CD8-positive, alpha-beta memory T cell (primary cell): Measurements from ENCODE around the gene DYNLRB1. TPM values are rescaled to one million over a fixed set of nuclear protein-coding genes. Genes with fewer than 3 reads are reported as not detected.
A peak's percentile ranks its signal among the peaks of the same experiment; 100 is the strongest.
"Not testable (repeated sequence)": the region's sequence is repeated elsewhere in the genome, so short reads cannot be mapped to it uniquely, and the experiment has no call there.

Experiments
- CTCF ChIA-PET: fragments of 350-600 bp; sonication (Branson Sonifier 250); formaldehyde crosslinking; loops from one replicate; lab custom pipeline; 2021; ENCODE audit warnings: antibody characterized with exemption; lab: Charles Lee
- POLR2A ChIA-PET: fragments of 350-600 bp; sonication (Branson Sonifier 250); formaldehyde crosslinking; loops from one replicate; lab custom pipeline; 2021; ENCODE audit warnings: antibody characterized with exemption; lab: Charles Lee
- DNase-seq, 5 donors: peaks; one replicate each; pipeline versions ENCODE4 v3.0.0 to v3.0.0-alpha.2; 2020 to 2022; ENCODE audit warnings: mixed read lengths in 1 of 5
- H3K27ac ChIP-seq: one replicate; pipeline ENCODE4 v1.7.0; 2013; ENCODE audit warnings: low read depth, mild to moderate bottlenecking, low read length, moderate library complexity
- H3K27me3 ChIP-seq: 2 replicates; pipeline ENCODE4 v1.7.0; 2013; ENCODE audit warnings: low read length, mild to moderate bottlenecking; ENCODE audit not compliant: insufficient read depth, poor library complexity, severe bottlenecking
- H3K36me3 ChIP-seq: 2 replicates; pipeline ENCODE4 v1.7.0; 2013; ENCODE audit warnings: mild to moderate bottlenecking, low read length, moderate library complexity; ENCODE audit not compliant: insufficient read depth
- H3K4me1 ChIP-seq: 2 replicates; pipeline ENCODE4 v1.7.0; 2013; ENCODE audit warnings: mild to moderate bottlenecking, low read length, moderate library complexity; ENCODE audit not compliant: insufficient read depth
- H3K4me3 ChIP-seq: 2 replicates; pipeline ENCODE4 v1.7.0; 2013; ENCODE audit warnings: mild to moderate bottlenecking, low read length
- H3K9me3 ChIP-seq: 2 replicates; pipeline ENCODE4 v1.7.0; 2013; ENCODE audit warnings: mild to moderate bottlenecking, low read length
- H3K27ac Mint-ChIP-seq, 8 donors: one replicate each; pipeline ENCODE4 v1.8.0; 2020 to 2021; ENCODE audit warnings: mixed read lengths in 8 of 8, mild to moderate bottlenecking in 6 of 8, inconsistent platforms in 3 of 8, moderate library complexity in 3 of 8
- H3K27me3 Mint-ChIP-seq, 2 donors: one replicate each; pipeline ENCODE4 v1.8.0; 2020 to 2021; ENCODE audit warnings: mixed read lengths in 2 of 2, mild to moderate bottlenecking in 1 of 2, moderate library complexity in 1 of 2
- H3K36me3 Mint-ChIP-seq, 3 donors: one replicate each; pipeline ENCODE4 v1.8.0; 2020 to 2021; ENCODE audit warnings: mixed read lengths in 3 of 3, inconsistent platforms in 1 of 3, mild to moderate bottlenecking in 1 of 3
- H3K4me1 Mint-ChIP-seq, 3 donors: one replicate each; pipeline ENCODE4 v1.8.0; 2020 to 2021; ENCODE audit warnings: mixed read lengths in 3 of 3, inconsistent platforms in 1 of 3, mild to moderate bottlenecking in 1 of 3
- H3K4me3 Mint-ChIP-seq, 7 donors: one replicate each; pipeline ENCODE4 v1.8.0; 2020 to 2021; ENCODE audit warnings: mixed read lengths in 7 of 7, mild to moderate bottlenecking in 6 of 7, moderate library complexity in 4 of 7, inconsistent platforms in 2 of 7
- H3K9me3 Mint-ChIP-seq, 5 donors: one replicate each; pipeline ENCODE4 v1.8.0; 2020 to 2022; ENCODE audit warnings: mixed read lengths in 5 of 5, mild to moderate bottlenecking in 3 of 5, moderate library complexity in 2 of 5, inconsistent platforms in 1 of 5
- polyA plus RNA-seq: library from polyadenylated mRNA; unstranded; fragments of 300-500 nt; fragmentation: Illumina TruSeq; gene quantifications from one replicate; pipeline ENCODE4 v1.2.3, GENCODE V29; 2021
- total RNA-seq, 2 experiments: library from RNA; stranded (reverse); gene quantifications; one replicate each; pipeline ENCODE4 v1.2.3, GENCODE V29; 2021

DYNLRB1 gene
- total and polyA plus RNA-seq, 3 experiments from 2014 or later = 81.1 to 315 (median 81.2) TPM

DNA sequence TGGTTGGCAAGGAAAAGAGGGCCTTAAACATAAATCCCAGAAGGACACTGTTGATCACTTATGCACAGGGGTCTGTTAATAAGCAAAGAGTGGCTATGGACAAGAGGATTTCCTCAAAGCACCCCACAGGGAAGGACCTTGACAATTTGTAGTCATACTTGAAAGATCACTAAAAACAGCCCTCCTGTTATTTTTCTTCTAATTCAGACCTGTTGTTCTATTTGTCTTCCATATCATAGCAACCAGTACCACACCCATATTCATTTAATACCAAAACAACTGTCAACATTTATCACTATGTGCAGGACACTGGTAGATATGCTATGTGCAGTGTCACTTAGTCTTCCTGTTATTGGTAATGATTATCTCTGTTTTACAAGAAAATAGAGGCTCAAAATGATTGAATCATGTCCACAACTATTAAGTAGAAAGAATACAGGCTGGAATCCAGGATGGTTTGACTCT lies 3.2 kb upstream of the DYNLRB1 start:
- Histone ChIP-seq H3K4me3 (no peak overlapping the region), H3K27me3 (no peaks in the 10 kb centered on the region), H3K4me1 (peaks cover 19% of the 10 kb centered on the region), H3K9me3 (no peaks in the 10 kb centered on the region), H3K27ac (no peak overlapping the region), H3K36me3 (no peaks in the 10 kb centered on the region)
- peak in 1 of 5 donors; percentile 7 for DNase-seq
- Mint-ChIP-seq H3K9me3 (no peaks in the 10 kb centered on the region), H3K36me3 (peaks cover 0 to 39% (median 4%) of the 10 kb centered on the region in 3 donors), H3K4me1 (peaks cover 33 to 51% (median 46%) of the 10 kb centered on the region in 3 donors), H3K27me3 (no peaks in the 10 kb centered on the region), H3K4me3 (peak overlapping the region in 2 of 7 donors; percentile 4 to 84), H3K27ac (peak overlapping the region; percentile 44 to 93 (median 76))
- ChIA-PET POLR2A (no interaction called here), CTCF (no interaction called here)

DNA sequence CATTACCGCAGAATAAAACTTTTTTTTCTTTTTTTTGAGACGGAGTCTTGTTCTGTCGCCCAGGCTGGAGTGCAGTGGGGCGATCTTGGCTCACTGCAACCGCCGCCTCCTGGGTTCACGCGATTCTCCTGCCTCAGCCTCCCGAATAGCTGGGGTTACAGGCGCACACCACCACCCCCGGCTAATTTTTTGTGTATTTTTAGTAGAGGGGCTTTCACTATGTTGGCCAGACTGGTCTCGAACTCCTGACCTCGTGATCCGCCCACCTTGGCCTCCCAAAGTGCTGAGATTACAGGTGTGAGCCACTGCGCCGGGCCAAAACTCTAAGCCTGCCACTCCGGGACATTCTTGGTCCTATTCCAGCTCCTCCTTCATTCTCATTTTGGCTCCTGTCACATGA lies 2.2 kb upstream of the DYNLRB1 start:
- Mint-ChIP-seq H3K4me1 (peaks cover 40 to 61% (median 57%) of the 10 kb centered on the region in 3 donors), H3K36me3 (peaks cover 0 to 31% (median 4%) of the 10 kb centered on the region in 3 donors), H3K27ac (peak overlapping the region in 5 of 8 donors; percentile 68 to 98 (median 87)), H3K4me3 (peak overlapping the region in 3 of 7 donors; percentile 9 to 99 (median 95))
- H3K9me3 Mint-ChIP-seq, POLR2A ChIA-PET, H3K9me3 ChIP-seq, H3K36me3 ChIP-seq, DNase-seq, H3K27ac ChIP-seq, H3K4me3 ChIP-seq, H3K27me3 ChIP-seq, H3K27me3 Mint-ChIP-seq, CTCF ChIA-PET: not testable (repeated sequence)
- peaks cover 24% of the 10 kb centered on the region for H3K4me1 ChIP-seq

DNA sequence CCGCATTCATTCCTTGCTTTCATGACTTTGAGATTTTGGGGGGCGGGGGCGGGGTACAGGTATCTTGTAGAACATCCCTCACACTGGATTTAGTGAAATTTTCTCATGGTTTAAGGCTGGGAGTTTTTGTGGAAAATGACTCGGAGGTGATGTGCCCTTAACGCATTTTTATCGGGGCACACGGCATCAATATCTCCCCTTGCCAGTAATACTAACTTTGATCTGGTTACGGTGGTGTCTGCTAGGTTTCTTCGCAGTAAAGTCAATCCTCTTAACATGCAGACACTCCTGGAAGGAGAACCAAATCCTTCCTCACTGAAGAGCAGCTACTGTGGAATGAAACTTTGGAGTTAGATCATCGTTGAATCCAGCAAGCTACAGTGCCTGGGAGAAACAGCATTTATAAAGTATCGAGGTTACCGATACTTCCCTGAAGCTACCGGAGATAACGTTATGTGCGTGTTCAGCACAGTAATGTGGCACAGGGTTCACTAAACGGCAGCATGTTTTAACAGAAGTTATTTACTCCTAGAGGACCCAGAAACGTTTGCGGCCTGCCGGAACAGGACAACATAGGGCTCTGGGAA lies 1.2 kb upstream of the DYNLRB1 start:
- Mint-ChIP-seq H3K9me3 (no peaks in the 10 kb centered on the region), H3K4me1 (peaks cover 44 to 71% (median 66%) of the 10 kb centered on the region in 3 donors), H3K27ac (peak overlapping the region; percentile 89 to 100 (median 96)), H3K4me3 (peak overlapping the region; percentile 94 to 100 (median 99)), H3K27me3 (no peaks in the 10 kb centered on the region), H3K36me3 (peaks cover 0 to 34% (median 7%) of the 10 kb centered on the region in 3 donors)
- peak overlapping the region; percentile 85 for H3K4me3 ChIP-seq
- DNase-seq = no peak
- CTCF ChIA-PET = interaction anchor here (0.9 to 3.6 kb wide), 6 partner anchors 23 to 203 kb away, joined by 3 to 29 read pairs (median 4); no protein-coding TSS in a partner anchor
- H3K9me3 ChIP-seq = no peaks in the 10 kb centered on the region
- POLR2A ChIA-PET = interaction anchor here (1.1 to 1.9 kb wide), 4 partner anchors 43 to 212 kb away, joined by 3 to 8 read pairs (median 6); partner anchors contain the start of genes AHCY, ITCH and MAP1LC3A
- no peaks in the 10 kb centered on the region for H3K27me3 ChIP-seq
- peak overlapping the region; percentile 73 for H3K27ac ChIP-seq
- H3K36me3 ChIP-seq = no peaks in the 10 kb centered on the region
- H3K4me1 ChIP-seq = peaks cover 24% of the 10 kb centered on the region

DNA sequence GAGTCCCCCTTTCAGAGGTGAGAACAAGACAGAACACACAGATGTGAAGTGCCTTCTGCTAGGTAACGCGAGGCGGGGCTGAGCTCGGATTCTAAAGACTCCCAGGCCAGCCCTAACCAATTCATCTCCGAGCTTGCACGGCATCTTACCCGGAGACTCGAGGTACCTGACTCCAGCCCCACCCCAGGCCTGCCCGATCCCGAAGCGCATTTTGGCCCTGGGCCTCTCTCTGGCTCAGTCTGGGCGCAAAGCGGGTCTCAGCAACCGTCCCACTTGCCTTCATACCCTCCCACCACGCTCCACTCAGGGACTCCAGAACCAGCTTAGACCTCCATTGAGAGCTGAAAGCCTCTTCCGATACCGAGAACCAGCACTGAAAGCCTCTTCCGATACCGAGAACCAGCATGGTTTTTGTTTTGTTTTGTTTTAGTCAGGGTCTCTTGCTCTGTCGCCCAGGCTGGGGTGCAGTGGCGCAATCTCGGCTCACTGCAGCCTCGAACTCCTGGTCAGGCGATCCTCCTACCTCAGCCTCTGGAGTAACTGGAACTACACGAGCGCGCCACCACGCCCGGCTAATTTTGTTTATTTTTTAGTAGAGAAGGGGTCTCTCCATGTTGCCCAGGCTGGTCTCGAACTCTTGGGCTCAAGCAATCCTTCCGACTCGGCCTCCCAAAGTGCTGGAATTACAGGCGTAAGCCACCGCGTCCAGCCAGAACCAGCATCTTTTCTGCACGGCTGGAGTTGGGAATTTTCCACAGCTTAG lies 557 bp upstream of the DYNLRB1 start:
- Mint-ChIP-seq H3K4me3 (peak overlapping the region; percentile 94 to 100 (median 99)), H3K27me3 (no peaks in the 10 kb centered on the region), H3K36me3 (peaks cover 0 to 34% (median 9%) of the 10 kb centered on the region in 3 donors), H3K4me1 (peaks cover 46 to 77% (median 73%) of the 10 kb centered on the region in 3 donors), H3K9me3 (no peaks in the 10 kb centered on the region), H3K27ac (peak overlapping the region; percentile 89 to 100 (median 96))
- Histone ChIP-seq H3K9me3 (no peaks in the 10 kb centered on the region), H3K4me3 (peak overlapping the region; percentile 85), H3K4me1 (peaks cover 24% of the 10 kb centered on the region), H3K27ac (peak overlapping the region; percentile 73), H3K36me3 (no peaks in the 10 kb centered on the region), H3K27me3 (no peaks in the 10 kb centered on the region)
- DNase-seq = peak; percentile 57 to 80 (median 65)
- CTCF ChIA-PET = interaction anchor here (0.8 to 3.6 kb wide), 8 partner anchors 23 to 1438 kb away, joined by 3 to 29 read pairs (median 4); partner anchors contain the start of gene SCAND1
- POLR2A ChIA-PET = interaction anchor here (0.6 to 1.9 kb wide), 7 partner anchors 43 to 1773 kb away, joined by 3 to 8 read pairs (median 3); partner anchors contain the start of genes AHCY, ITCH and MAP1LC3A

DNA sequence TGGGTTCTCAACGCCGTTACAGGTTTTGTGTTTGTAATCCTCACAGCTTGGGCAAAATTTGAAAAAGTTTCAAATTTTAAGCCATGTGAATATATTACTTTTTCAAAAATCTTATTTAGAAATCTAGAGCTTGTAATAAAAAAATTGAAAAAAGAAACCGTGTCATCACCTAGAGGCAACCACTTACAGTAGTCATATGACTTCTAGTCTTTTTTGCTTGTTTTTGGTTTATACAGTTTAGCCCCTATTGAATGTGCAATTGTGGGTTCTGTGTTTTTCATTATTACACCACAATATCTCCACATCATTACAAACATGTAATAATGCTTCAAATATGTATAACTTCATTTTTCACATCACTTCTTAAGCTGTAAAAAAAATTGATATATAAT lies 888 bp downstream of the DYNLRB1 start:
- DNase-seq = no peak
- Histone ChIP-seq H3K9me3 (no peaks in the 10 kb centered on the region), H3K27ac (peak overlapping the region; percentile 73), H3K36me3 (no peaks in the 10 kb centered on the region), H3K27me3 (no peaks in the 10 kb centered on the region), H3K4me1 (peaks cover 24% of the 10 kb centered on the region), H3K4me3 (peak overlapping the region; percentile 85)
- peak overlapping the region; percentile 89 to 100 (median 96) for H3K27ac Mint-ChIP-seq
- no peaks in the 10 kb centered on the region for H3K9me3 Mint-ChIP-seq
- POLR2A ChIA-PET = interaction anchor here (0.6 to 1.9 kb wide), 3 partner anchors 41 to 214 kb away, joined by 3 to 8 read pairs (median 5); partner anchors contain the start of genes AHCY, MAP1LC3A and TP53INP2
- CTCF ChIA-PET = interaction anchor here (0.7 to 3.6 kb wide), 4 partner anchors 205 to 1437 kb away, joined by 3 to 29 read pairs (median 3); partner anchors contain the start of gene SCAND1
- H3K4me3 Mint-ChIP-seq = peak overlapping the region; percentile 94 to 100 (median 99)
- no peaks in the 10 kb centered on the region for H3K27me3 Mint-ChIP-seq
- peaks cover 0 to 37% (median 7%) of the 10 kb centered on the region in 3 donors for H3K36me3 Mint-ChIP-seq
- peaks cover 54 to 85% (median 83%) of the 10 kb centered on the region in 3 donors for H3K4me1 Mint-ChIP-seq

DNA sequence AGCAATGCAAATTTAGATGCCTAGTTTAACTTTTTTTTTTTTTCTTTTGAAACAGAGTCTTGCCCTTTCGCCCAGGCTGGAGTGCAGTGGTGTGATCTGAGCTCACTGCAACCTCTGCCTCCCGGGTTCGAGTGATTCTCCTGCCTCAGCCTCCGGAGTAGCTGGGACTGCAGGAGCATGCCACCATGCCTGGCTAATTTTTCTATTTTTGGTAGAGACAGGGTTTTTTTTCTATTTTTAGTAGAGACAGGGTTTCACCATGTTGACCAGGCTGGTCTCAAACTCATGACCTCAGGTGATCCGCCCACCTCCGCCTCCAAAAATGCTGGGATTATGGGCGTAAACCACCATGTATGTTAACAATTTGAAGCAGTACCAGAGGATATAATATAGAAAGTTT lies 2.6 kb downstream of the DYNLRB1 start:
- Mint-ChIP-seq H3K36me3 (peaks cover 0 to 47% (median 8%) of the 10 kb centered on the region in 3 donors), H3K27ac (peak overlapping the region in 1 of 8 donors; percentile 67), H3K4me1 (peaks cover 56 to 84% (median 80%) of the 10 kb centered on the region in 3 donors), H3K4me3 (peak overlapping the region in 2 of 7 donors; percentile 65 to 87)
- H3K4me3 ChIP-seq, H3K27ac ChIP-seq, POLR2A ChIA-PET, H3K9me3 Mint-ChIP-seq, DNase-seq, H3K9me3 ChIP-seq, H3K27me3 Mint-ChIP-seq, H3K27me3 ChIP-seq, CTCF ChIA-PET, H3K36me3 ChIP-seq: not testable (repeated sequence)
- H3K4me1 ChIP-seq = peaks cover 35% of the 10 kb centered on the region

DNA sequence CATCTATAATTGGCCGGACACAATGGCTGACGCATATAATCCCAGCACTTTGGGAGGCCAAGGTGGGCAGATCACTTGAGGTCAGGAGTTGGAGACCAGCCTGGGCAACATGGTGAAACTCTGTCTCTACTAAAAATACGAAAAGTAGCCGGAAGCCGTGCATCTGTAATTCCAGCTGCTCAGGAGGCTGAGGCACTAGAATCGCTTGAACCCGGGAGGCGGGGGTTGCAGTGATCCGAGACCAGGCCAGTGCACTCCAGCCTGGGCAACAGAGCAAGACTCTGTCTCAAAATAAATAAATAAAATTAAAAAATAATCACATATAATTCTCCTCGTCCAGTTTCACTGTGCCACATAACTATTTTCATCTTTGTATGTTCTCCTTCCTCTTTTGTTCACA lies 3.6 kb downstream of the DYNLRB1 start:
- peaks cover 28% of the 10 kb centered on the region for H3K4me1 ChIP-seq
- Mint-ChIP-seq H3K4me3 (peak overlapping the region in 3 of 7 donors; percentile 17 to 47 (median 19)), H3K36me3 (peaks cover 0 to 55% (median 8%) of the 10 kb centered on the region in 3 donors), H3K4me1 (peaks cover 54 to 82% (median 76%) of the 10 kb centered on the region in 3 donors), H3K27ac (peak overlapping the region in 1 of 8 donors; percentile 19)
- H3K9me3 Mint-ChIP-seq, POLR2A ChIA-PET, H3K9me3 ChIP-seq, CTCF ChIA-PET, H3K4me3 ChIP-seq, DNase-seq, H3K27ac ChIP-seq, H3K27me3 ChIP-seq, H3K36me3 ChIP-seq, H3K27me3 Mint-ChIP-seq: not testable (repeated sequence)
